ENCODE data around the gene AUH.

GRCh38 chr9:91200692-91201336 is 160.9 kb downstream of the AUH start:
- TF ChIP-seq EZH2 (IDR thresholded peaks at IDR 0.05; ENCODE audit: low read length, missing control alignments) (no peak), CTCF (conservative IDR thresholded peaks at IDR 0.05 in 1 of 2, IDR thresholded peaks at IDR 0.05 in 1 of 2; ENCODE audit: low read depth in 1 of 2, low read length in 2 of 2) (no peak)

Data from fibroblast of lung (primary cell).